Body of pancreas (tissue), 4 donors: ENCODE data around the gene KRT34. TPM values are rescaled to one million over a fixed set of nuclear protein-coding genes. Genes with fewer than 3 reads are reported as not detected.

Experiments used
- ATAC-seq: fragments of 150-250 bp; one replicate; pipeline ENCODE4 v1.9.1; 2016
- DNase-seq, 4 donors: peaks; one replicate each; pipeline ENCODE4 v3.0.0-alpha.2; 2019
- H3K27ac ChIP-seq, 4 donors: fragments of 200-600 bp; sonication (generic); 1 replicate in 3 of 4; 2 replicates in 1 of 4; pipeline versions ENCODE4 v1.5.1 to v1.6.1; 2016 to 2019; ENCODE audit warnings: mild to moderate bottlenecking in 1 of 4, mixed read lengths in 1 of 4, moderate library complexity in 1 of 4
- H3K27me3 ChIP-seq, 2 donors: fragments of 200-600 bp; sonication (generic); one replicate each; pipeline ENCODE4 v1.6.0; 2016; ENCODE audit warnings: mild to moderate bottlenecking in 1 of 2
- H3K36me3 ChIP-seq, 2 donors: fragments of 200-600 bp; sonication (generic); replicated peaks in 1 of 2; 2 replicates each; pipeline ENCODE4 v1.5.1; 2016; ENCODE audit warnings: low read depth in 2 of 2; ENCODE audit not compliant: insufficient read depth in 1 of 2
- H3K4me1 ChIP-seq: fragments of 200-600 bp; sonication (generic); one replicate; pipeline ENCODE4 v1.6.0; 2016
- H3K4me3 ChIP-seq, 2 donors: fragments of 200-600 bp; sonication (generic); 1 replicate in 1 of 2; 2 replicates in 1 of 2; pipeline ENCODE4 v1.5.1; 2016 to 2019
- H3K9me3 ChIP-seq, 3 donors: fragments of 200-600 bp; sonication (generic); 1 replicate in 2 of 3; 2 replicates in 1 of 3; pipeline ENCODE4 v1.5.1; 2016
- POLR2A ChIP-seq, 3 donors: fragments of 450-650 bp; IDR thresholded peaks; one replicate each; pipeline ENCODE4 v1.6.1; 2016; ENCODE audit warnings: antibody characterized with exemption in 3 of 3, mild to moderate bottlenecking in 2 of 3
- WGBS, 2 donors: methylation state at CpG; one replicate each; pipeline ENCODE4 v1.1.5; 2017; 5-methylcytosine and 5-hydroxymethylcytosine counted together
- intact Hi-C: fragments of 100-400 bp; cut with DNase I; formaldehyde crosslinking; loops from one replicate; pipeline ENCODE4 v1.15.1; 2023
- total RNA-seq, 2 donors: library from RNA; depleted of rRNA; stranded (reverse); fragments of >200 nt; gene quantifications; one replicate each; pipeline ENCODE4 v1.1.0, GENCODE V29; 2016
- TF ChIP-seq, protein P1 (sequence below), 7 experiments: fragments of 450-650 bp in 4 of 7; fragments of 200-600 bp in 3 of 7; sonication (generic) in 3 of 7; IDR thresholded peaks; one replicate each; pipeline ENCODE4 v1.5.1; 2016 to 2019; ENCODE audit warnings: antibody characterized with exemption in 7 of 7

The KRT34 gene
- total RNA-seq, 2 donors from 2014 or later, result not detected

- TF ChIP-seq POLR2A (IDR thresholded peaks at IDR 0.05), result no peak
- TF ChIP-seq, protein P1, sequence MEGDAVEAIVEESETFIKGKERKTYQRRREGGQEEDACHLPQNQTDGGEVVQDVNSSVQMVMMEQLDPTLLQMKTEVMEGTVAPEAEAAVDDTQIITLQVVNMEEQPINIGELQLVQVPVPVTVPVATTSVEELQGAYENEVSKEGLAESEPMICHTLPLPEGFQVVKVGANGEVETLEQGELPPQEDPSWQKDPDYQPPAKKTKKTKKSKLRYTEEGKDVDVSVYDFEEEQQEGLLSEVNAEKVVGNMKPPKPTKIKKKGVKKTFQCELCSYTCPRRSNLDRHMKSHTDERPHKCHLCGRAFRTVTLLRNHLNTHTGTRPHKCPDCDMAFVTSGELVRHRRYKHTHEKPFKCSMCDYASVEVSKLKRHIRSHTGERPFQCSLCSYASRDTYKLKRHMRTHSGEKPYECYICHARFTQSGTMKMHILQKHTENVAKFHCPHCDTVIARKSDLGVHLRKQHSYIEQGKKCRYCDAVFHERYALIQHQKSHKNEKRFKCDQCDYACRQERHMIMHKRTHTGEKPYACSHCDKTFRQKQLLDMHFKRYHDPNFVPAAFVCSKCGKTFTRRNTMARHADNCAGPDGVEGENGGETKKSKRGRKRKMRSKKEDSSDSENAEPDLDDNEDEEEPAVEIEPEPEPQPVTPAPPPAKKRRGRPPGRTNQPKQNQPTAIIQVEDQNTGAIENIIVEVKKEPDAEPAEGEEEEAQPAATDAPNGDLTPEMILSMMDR (IDR thresholded peaks at IDR 0.05), result no peak
- no peaks in the 10 kb centered on the region for H3K4me1 ChIP-seq
- DNase-seq, result no peak
- H3K4me3 ChIP-seq, result no peak overlapping the region
- H3K9me3 ChIP-seq, result no peaks in the 10 kb centered on the region
- intact Hi-C loops, result no loop called here
- ATAC-seq, result no peak
- H3K27ac ChIP-seq, result no peak overlapping the region
- H3K27me3 ChIP-seq, result no peaks in the 10 kb centered on the region
- H3K36me3 ChIP-seq, result no peaks in the 10 kb centered on the region
- WGBS, 2 donors, result 52 to 68% methylated on average over 5 of the region's 5 CpGs
Measured at GRCh38 chr17:41406205-41406604, 24.1 kb upstream of the KRT34 start.

- no peaks in the 10 kb centered on the region for H3K4me1 ChIP-seq
- intact Hi-C loops, result no loop called here
- no peak overlapping the region for H3K27ac ChIP-seq
- 61 to 62% methylated on average over 7 of the region's 7 CpGs for WGBS, 2 donors
- H3K27me3 ChIP-seq, result no peaks in the 10 kb centered on the region
- DNase-seq (no peak), ATAC-seq (no peak)
- H3K36me3 ChIP-seq, result no peaks in the 10 kb centered on the region
- TF ChIP-seq POLR2A (IDR thresholded peaks at IDR 0.05), result no peak
- TF ChIP-seq, protein P1 (IDR thresholded peaks at IDR 0.05), result no peak
- H3K9me3 ChIP-seq, result no peaks in the 10 kb centered on the region
- H3K4me3 ChIP-seq, result no peak overlapping the region
Measured at GRCh38 chr17:41404024-41404671, 22.0 kb upstream of the KRT34 start.

DNA sequence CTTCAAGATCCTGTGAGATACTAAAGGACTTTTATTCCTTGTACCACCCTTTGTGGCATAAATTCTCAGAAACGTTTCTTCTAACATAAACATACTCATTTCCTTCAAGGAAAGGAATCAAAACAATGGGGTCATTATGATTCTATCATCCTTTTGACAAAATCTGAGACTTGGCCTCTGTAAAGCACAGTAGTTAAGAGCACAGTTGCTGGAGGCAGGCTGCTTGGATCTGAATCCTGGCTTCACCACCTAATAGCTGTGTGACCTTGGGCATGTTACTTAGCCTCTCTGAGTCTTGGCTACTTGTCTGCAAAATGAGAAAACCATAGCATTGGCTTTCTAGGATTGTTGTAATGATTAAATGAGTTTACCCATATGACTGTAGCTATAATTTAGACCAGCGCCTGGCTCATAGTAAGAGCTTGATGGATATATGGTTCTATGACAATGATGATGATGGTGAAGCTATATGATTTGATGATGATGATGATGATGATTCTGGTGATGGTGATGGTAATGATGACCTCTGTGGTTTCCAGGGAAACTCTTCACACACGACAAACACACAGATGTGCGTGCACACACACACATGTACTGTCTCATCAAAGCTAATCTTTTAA lies 21.4 kb upstream of the KRT34 start:
- no peak for TF ChIP-seq POLR2A (IDR thresholded peaks at IDR 0.05)
- TF ChIP-seq, protein P1 (IDR thresholded peaks at IDR 0.05), result no peak
- intact Hi-C loops, result no loop called here
- H3K27ac ChIP-seq, result no peak overlapping the region

GRCh38 chr17:41402161-41402560 lies 20.1 kb upstream of the KRT34 start:
- WGBS, 2 donors, result 85 to 89% methylated on average over 5 of the region's 5 CpGs
- Histone ChIP-seq H3K4me1 (no peaks in the 10 kb centered on the region), H3K36me3 (no peaks in the 10 kb centered on the region), H3K27me3 (no peaks in the 10 kb centered on the region), H3K9me3 (no peaks in the 10 kb centered on the region), H3K27ac (no peak overlapping the region), H3K4me3 (no peak overlapping the region)
- intact Hi-C loops, result no loop called here
- TF ChIP-seq, protein P1 (IDR thresholded peaks at IDR 0.05), result no peak
- no peak for TF ChIP-seq POLR2A (IDR thresholded peaks at IDR 0.05)
- DNase-seq, result no peak
- ATAC-seq, result no peak

More for the DNA sequence above, 21.4 kb upstream of the KRT34 start:
- ATAC-seq, result no peak
- Histone ChIP-seq H3K4me3 (no peak overlapping the region), H3K36me3 (no peaks in the 10 kb centered on the region), H3K4me1 (no peaks in the 10 kb centered on the region), H3K27me3 (no peaks in the 10 kb centered on the region), H3K9me3 (no peaks in the 10 kb centered on the region)
- no peak for DNase-seq
- WGBS, 2 donors, result 53 to 61% methylated on average over 4 of the region's 4 CpGs
